LHCN-M2 (cell line): ENCODE data around the gene FCRLB. TPM values are rescaled to one million over a fixed set of nuclear protein-coding genes. Genes with fewer than 3 reads are reported as not detected.

Experiments
- total RNA-seq: library from RNA; depleted of rRNA; stranded (reverse); fragments of >200 nt; gene quantifications from 2 replicates; pipeline ENCODE4 v1.2.3, GENCODE V29; 2014; rRNA removed

Gene FCRLB
- total RNA-seq, 1 experiment from 2014 or later: 0.75 TPM

Other genes starting within 250 kb of the FCRLB start
- gene FCGR2A, start 216.1 kb upstream of the FCRLB start, total RNA-seq: 0.45 TPM in 1 of 2 replicates, not detected in the other
- 0.11 TPM in 1 of 2 replicates, not detected in the other for gene HSPA6, start 197.0 kb upstream of the FCRLB start, total RNA-seq
- gene FCGR3A, start 171.7 kb upstream of the FCRLB start, total RNA-seq: not detected in 2 replicates
- gene FCGR3B, start 90.4 kb upstream of the FCRLB start, total RNA-seq: not detected in 2 replicates
- gene FCGR2B, start 58.4 kb upstream of the FCRLB start, total RNA-seq: not detected in 2 replicates
- gene FCRLA, start 14.3 kb upstream of the FCRLB start, total RNA-seq: 0.51 TPM in 1 of 2 replicates, not detected in the other
- 28.0 and 29.1 TPM in 2 replicates for gene DUSP12, start 28.2 kb downstream of the FCRLB start, total RNA-seq
- gene ATF6, start 44.8 kb downstream of the FCRLB start, total RNA-seq: 19.0 and 23.5 TPM in 2 replicates